CD4-positive, alpha-beta T cell (primary cell): Measurements from ENCODE around the gene PITX3. TPM values are rescaled to one million over a fixed set of nuclear protein-coding genes. Genes with fewer than 3 reads are reported as not detected.

Source experiments
- ATAC-seq: fragments of 200-7000 bp; cut with Tn5 transposase; one replicate; pipeline ENCODE4 v1.10.0; 2022; ENCODE audit warnings: mild to moderate bottlenecking; ENCODE audit not compliant: poor library complexity
- CTCF ChIA-PET: fragments of 350-600 bp; sonication (Branson Sonifier 250); formaldehyde crosslinking; loops from one replicate; lab custom pipeline; 2021; ENCODE audit warnings: antibody characterized with exemption, inconsistent platforms; lab: Charles Lee
- POLR2A ChIA-PET: fragments of 350-600 bp; sonication (Branson Sonifier 250); formaldehyde crosslinking; loops from one replicate; lab custom pipeline; 2021; ENCODE audit warnings: antibody characterized with exemption, inconsistent platforms; lab: Charles Lee
- DNase-seq, 14 experiments: peaks; one replicate each; pipeline ENCODE4 v3.0.0-alpha.2; 2013 to 2020; ENCODE audit warnings: mixed read lengths in 2 of 14
- H3K27ac ChIP-seq, 2 donors: one replicate each; pipeline versions ENCODE4 v1.5.1 to v1.7.0; 2013; ENCODE audit warnings: low read length in 2 of 2, low read depth in 1 of 2, mild to moderate bottlenecking in 1 of 2
- H3K27me3 ChIP-seq, 2 experiments: 1 replicate in 1 of 2; 2 replicates in 1 of 2; pipeline versions ENCODE4 v1.6.1 to v1.7.0; 2013; ENCODE audit warnings: low read length in 2 of 2, control low read depth in 1 of 2, mild to moderate bottlenecking in 1 of 2, moderate library complexity in 1 of 2; ENCODE audit not compliant: insufficient read depth in 2 of 2, control insufficient read depth in 1 of 2
- H3K36me3 ChIP-seq: one replicate; pipeline ENCODE4 v1.6.1; 2013; ENCODE audit warnings: low read length, control low read depth; ENCODE audit not compliant: insufficient read depth
- H3K4me1 ChIP-seq: one replicate; pipeline ENCODE4 v1.6.1; 2013; ENCODE audit warnings: low read length, control low read depth; ENCODE audit not compliant: insufficient read depth
- H3K4me3 ChIP-seq: one replicate; pipeline ENCODE4 v1.5.1; 2013; ENCODE audit warnings: mild to moderate bottlenecking, low read length, moderate library complexity
- H3K9me3 ChIP-seq, 2 experiments: 1 replicate in 1 of 2; 2 replicates in 1 of 2; pipeline versions ENCODE4 v1.6.1 to v1.7.0; 2013; ENCODE audit warnings: low read length in 2 of 2, mild to moderate bottlenecking in 2 of 2, control low read depth in 1 of 2, moderate library complexity in 1 of 2; ENCODE audit not compliant: control insufficient read depth in 1 of 2, insufficient read depth in 1 of 2
- H3K27ac Mint-ChIP-seq: one replicate; pipeline ENCODE4 v1.8.0; 2020; ENCODE audit warnings: mixed read lengths
- H3K27me3 Mint-ChIP-seq: one replicate; pipeline ENCODE4 v1.8.0; 2021; ENCODE audit warnings: mixed read lengths
- H3K36me3 Mint-ChIP-seq: one replicate; pipeline ENCODE4 v1.8.0; 2021; ENCODE audit warnings: low read depth, mixed read lengths
- H3K4me1 Mint-ChIP-seq: one replicate; pipeline ENCODE4 v1.8.0; 2021; ENCODE audit warnings: low read depth, mixed read lengths
- H3K4me3 Mint-ChIP-seq: one replicate; pipeline ENCODE4 v1.8.0; 2020; ENCODE audit warnings: mild to moderate bottlenecking, mixed read lengths
- H3K9me3 Mint-ChIP-seq: one replicate; pipeline ENCODE4 v1.8.0; 2020; ENCODE audit warnings: mixed read lengths
- CTCF ChIP-seq: fragments of 200-600 bp; IDR thresholded peaks from one replicate; pipeline ENCODE4 v1.8.0; 2022; ENCODE audit warnings: antibody characterized with exemption, mild to moderate bottlenecking
- intact Hi-C, 2 experiments: fragments of 100-400 bp; cut with DNase I in 1 of 2; cut with micrococcal nuclease in 1 of 2; formaldehyde crosslinking; loops; one replicate each; pipeline versions ENCODE4 v1.15.1 to v1.9.0; 2023 to 2025; cut with DNase I, micrococcal nuclease
- total RNA-seq, 174 experiments: library from RNA in 2 of 174; stranded (reverse) in 2 of 174; gene quantifications; one replicate each; pipeline ENCODE4 v1.2.3 and lab custom pipeline; 2021 to 2026

PITX3 gene
- total RNA-seq, 2 experiments from 2014 or later: not detected

- intact Hi-C loops: no loop called here
- ATAC-seq: no peak
- no peak for DNase-seq
- Mint-ChIP-seq H3K27me3 (no peaks in the 10 kb centered on the region), H3K4me1 (peaks cover 49% of the 10 kb centered on the region), H3K36me3 (peaks cover 41% of the 10 kb centered on the region), H3K27ac (no peak overlapping the region), H3K4me3 (no peak overlapping the region), H3K9me3 (no peaks in the 10 kb centered on the region)
- H3K27me3 ChIP-seq: no peaks in the 10 kb centered on the region
- no peak overlapping the region for H3K4me3 ChIP-seq
- peaks cover 13% of the 10 kb centered on the region for H3K4me1 ChIP-seq
- H3K9me3 ChIP-seq: no peaks in the 10 kb centered on the region
- no peak overlapping the region for H3K27ac ChIP-seq
- ChIA-PET CTCF (no interaction called here), POLR2A (no interaction called here)
- H3K36me3 ChIP-seq: peaks cover 5% of the 10 kb centered on the region
- no peak for TF ChIP-seq CTCF
These were observed 37.8 kb upstream of the PITX3 start for GRCh38 chr10:102279104-102279503.

GRCh38 chr10:102275343-102275742, 34.0 kb upstream of the PITX3 start:
- no peaks in the 10 kb centered on the region for H3K27me3 ChIP-seq
- Mint-ChIP-seq H3K27ac (no peak overlapping the region), H3K27me3 (no peaks in the 10 kb centered on the region), H3K4me3 (no peak overlapping the region), H3K36me3 (peaks cover 27% of the 10 kb centered on the region), H3K9me3 (no peaks in the 10 kb centered on the region), H3K4me1 (peaks cover 44% of the 10 kb centered on the region)
- ChIA-PET CTCF (no interaction called here), POLR2A (interaction anchor here (0.7 kb wide), 1 partner anchor 12 kb away, joined by 3 read pairs; no protein-coding TSS in a partner anchor)
- peaks cover 7% of the 10 kb centered on the region for H3K36me3 ChIP-seq
- ATAC-seq (no peak), DNase-seq (no peak)
- H3K27ac ChIP-seq: no peak overlapping the region
- no peak for TF ChIP-seq CTCF
- no peaks in the 10 kb centered on the region for H3K9me3 ChIP-seq
- peaks cover 8% of the 10 kb centered on the region for H3K4me1 ChIP-seq
- H3K4me3 ChIP-seq: no peak overlapping the region
- intact Hi-C loops: no loop called here

- no peak for TF ChIP-seq CTCF
- no peak overlapping the region for H3K4me3 ChIP-seq
- ATAC-seq (no peak), DNase-seq (no peak)
- H3K36me3 Mint-ChIP-seq: peaks cover 31% of the 10 kb centered on the region
- ChIA-PET POLR2A (no interaction called here), CTCF (no interaction called here)
- intact Hi-C loops: no loop called here
- peaks cover 7% of the 10 kb centered on the region for H3K36me3 ChIP-seq
- H3K9me3 Mint-ChIP-seq: no peaks in the 10 kb centered on the region
- H3K4me1 ChIP-seq: peaks cover 5% of the 10 kb centered on the region
- no peaks in the 10 kb centered on the region for H3K9me3 ChIP-seq
- H3K27me3 ChIP-seq: no peaks in the 10 kb centered on the region
- no peak overlapping the region for H3K27ac Mint-ChIP-seq
- no peak overlapping the region for H3K4me3 Mint-ChIP-seq
- no peaks in the 10 kb centered on the region for H3K27me3 Mint-ChIP-seq
- H3K4me1 Mint-ChIP-seq: peaks cover 35% of the 10 kb centered on the region
- H3K27ac ChIP-seq: no peak overlapping the region
These were observed 32.8 kb upstream of the PITX3 start for GRCh38 chr10:102274062-102274461.
